Osteoblast (primary cell): ENCODE results near the gene CDIP1. TPM values are rescaled to one million over a fixed set of nuclear protein-coding genes. Genes with fewer than 3 reads are reported as not detected.
A peak's percentile ranks its signal among the peaks of the same experiment; 100 is the strongest.

ENCODE experiments used
- DNase-seq: peaks from one replicate; pipeline ENCODE4 v3.0.0; 2011; ENCODE audit warnings: low spot score, mixed read lengths; ENCODE audit not compliant: insufficient read length; ENCODE audit errors: missing footprints
- H2AFZ ChIP-seq: 2 replicates; pipeline ENCODE4 v1.6.0; 2011; ENCODE audit warnings: mild to moderate bottlenecking, low read length
- H3K27ac ChIP-seq: 2 replicates; pipeline ENCODE4 v1.5.1; 2011; ENCODE audit warnings: mild to moderate bottlenecking, low read depth, low read length, moderate library complexity
- H3K27me3 ChIP-seq: 2 replicates; pipeline ENCODE4 v1.6.0; 2012; ENCODE audit warnings: mild to moderate bottlenecking, control low read depth, inconsistent platforms, low read length, moderate library complexity; ENCODE audit not compliant: insufficient read depth
- H3K36me3 ChIP-seq: 2 replicates; pipeline ENCODE4 v1.5.1; 2011; ENCODE audit warnings: mild to moderate bottlenecking, low read length, control low read depth, moderate library complexity; ENCODE audit not compliant: insufficient read depth
- H3K4me1 ChIP-seq: 2 replicates; pipeline ENCODE4 v1.5.1; 2011; ENCODE audit warnings: mild to moderate bottlenecking, low read length, control low read depth, moderate library complexity; ENCODE audit not compliant: insufficient read depth
- H3K4me2 ChIP-seq: 2 replicates; pipeline ENCODE4 v1.6.0; 2011; ENCODE audit warnings: mild to moderate bottlenecking, low read length; ENCODE audit not compliant: insufficient read depth
- H3K4me3 ChIP-seq: fragments of 200-600 bp; sonication (generic); 3 replicates; pipeline ENCODE4 v1.5.1; 2012; ENCODE audit warnings: mild to moderate bottlenecking, low read length, inconsistent platforms; ENCODE audit not compliant: insufficient read depth
- H3K79me2 ChIP-seq: 2 replicates; pipeline ENCODE4 v1.6.0; 2012; ENCODE audit warnings: mild to moderate bottlenecking, low read length, control low read depth, inconsistent platforms; ENCODE audit not compliant: insufficient read depth
- H3K9me3 ChIP-seq: 2 replicates; pipeline ENCODE4 v1.5.1; 2011; ENCODE audit warnings: low read depth, low read length, control low read depth
- H4K20me1 ChIP-seq: 2 replicates; pipeline ENCODE4 v1.6.0; 2012; ENCODE audit warnings: mild to moderate bottlenecking, low read length, control low read depth; ENCODE audit not compliant: insufficient read depth
- total RNA-seq: library from RNA; depleted of rRNA; stranded (reverse); fragments of >200 nt; gene quantifications from 2 replicates; pipeline ENCODE4 v1.2.3, GENCODE V29; 2012
- TF ChIP-seq, protein P1 (sequence below): IDR thresholded peaks from 2 replicates; pipeline ENCODE4 v1.5.1; 2011; ENCODE audit warnings: mild to moderate bottlenecking, low read depth, low read length, moderate library complexity; ENCODE audit errors: extremely low read depth

The CDIP1 gene
- total RNA-seq, 1 donor, result 10.5 TPM

- Histone ChIP-seq H4K20me1 (peaks cover 6% of the 10 kb centered on the region), H3K36me3 (no peaks in the 10 kb centered on the region), H3K27me3 (no peaks in the 10 kb centered on the region), H3K9me3 (no peaks in the 10 kb centered on the region), H3K4me2 (no peak overlapping the region), H2AFZ (no peak overlapping the region), H3K4me1 (peaks cover 6% of the 10 kb centered on the region), H3K79me2 (peaks cover 5% of the 10 kb centered on the region), H3K4me3 (no peak overlapping the region), H3K27ac (no peak overlapping the region)
- TF ChIP-seq, protein P1, sequence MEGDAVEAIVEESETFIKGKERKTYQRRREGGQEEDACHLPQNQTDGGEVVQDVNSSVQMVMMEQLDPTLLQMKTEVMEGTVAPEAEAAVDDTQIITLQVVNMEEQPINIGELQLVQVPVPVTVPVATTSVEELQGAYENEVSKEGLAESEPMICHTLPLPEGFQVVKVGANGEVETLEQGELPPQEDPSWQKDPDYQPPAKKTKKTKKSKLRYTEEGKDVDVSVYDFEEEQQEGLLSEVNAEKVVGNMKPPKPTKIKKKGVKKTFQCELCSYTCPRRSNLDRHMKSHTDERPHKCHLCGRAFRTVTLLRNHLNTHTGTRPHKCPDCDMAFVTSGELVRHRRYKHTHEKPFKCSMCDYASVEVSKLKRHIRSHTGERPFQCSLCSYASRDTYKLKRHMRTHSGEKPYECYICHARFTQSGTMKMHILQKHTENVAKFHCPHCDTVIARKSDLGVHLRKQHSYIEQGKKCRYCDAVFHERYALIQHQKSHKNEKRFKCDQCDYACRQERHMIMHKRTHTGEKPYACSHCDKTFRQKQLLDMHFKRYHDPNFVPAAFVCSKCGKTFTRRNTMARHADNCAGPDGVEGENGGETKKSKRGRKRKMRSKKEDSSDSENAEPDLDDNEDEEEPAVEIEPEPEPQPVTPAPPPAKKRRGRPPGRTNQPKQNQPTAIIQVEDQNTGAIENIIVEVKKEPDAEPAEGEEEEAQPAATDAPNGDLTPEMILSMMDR, result no peak
- DNase-seq, result peak; percentile 48
These were observed 13.5 kb downstream of the CDIP1 start for GRCh38 chr16:4525069-4525468.

DNA sequence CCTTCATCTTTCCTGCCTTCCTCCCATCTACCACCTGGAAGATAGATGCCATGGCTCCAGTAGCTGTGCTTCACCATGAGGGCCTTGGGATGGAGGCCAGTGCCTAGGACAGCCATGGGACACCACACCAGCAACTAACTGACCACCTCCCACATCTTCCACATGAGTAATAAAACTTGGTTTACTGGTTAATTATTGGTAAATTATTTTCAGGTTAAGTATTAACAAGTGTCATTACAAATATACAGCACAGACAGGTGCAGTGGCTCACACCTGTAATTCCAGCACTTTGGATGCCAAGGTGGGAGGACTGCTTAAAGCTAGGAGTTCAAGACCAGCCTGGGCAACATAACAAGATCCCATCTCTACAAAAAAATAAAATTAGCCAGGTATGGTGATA, 14.0 kb downstream of the CDIP1 start:
- no peak overlapping the region for H2AFZ ChIP-seq
- H3K79me2 ChIP-seq, result peaks cover 5% of the 10 kb centered on the region
- TF ChIP-seq, protein P1, result no peak
- peak; percentile 23 for DNase-seq
- H3K4me3 ChIP-seq, result no peak overlapping the region
- no peaks in the 10 kb centered on the region for H3K36me3 ChIP-seq
- peaks cover 3% of the 10 kb centered on the region for H4K20me1 ChIP-seq
- H3K4me1 ChIP-seq, result peaks cover 5% of the 10 kb centered on the region
- H3K4me2 ChIP-seq, result no peak overlapping the region
- H3K27ac ChIP-seq, result no peak overlapping the region
- no peaks in the 10 kb centered on the region for H3K9me3 ChIP-seq
- no peaks in the 10 kb centered on the region for H3K27me3 ChIP-seq

DNA sequence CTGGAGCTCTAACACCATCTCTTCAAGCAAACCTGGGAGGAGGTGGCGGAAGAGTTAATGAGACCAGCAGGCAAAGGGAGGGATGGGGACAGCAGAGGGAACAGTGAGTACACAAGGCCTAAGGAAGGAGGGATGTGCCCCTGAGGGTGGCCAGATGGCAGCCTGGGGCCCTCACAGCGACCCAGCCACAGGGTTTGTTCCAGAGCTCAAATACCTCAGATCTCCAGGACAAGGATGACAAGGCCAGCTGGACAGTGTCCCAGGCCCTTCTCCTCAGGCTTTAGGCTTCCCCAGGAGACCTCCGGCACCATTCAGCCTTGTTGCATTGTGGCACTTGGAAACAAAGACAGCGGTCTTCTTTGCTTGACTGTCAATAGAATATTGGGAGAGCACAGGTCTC, 14.9 kb downstream of the CDIP1 start:
- Histone ChIP-seq H3K36me3 (no peaks in the 10 kb centered on the region), H3K4me1 (no peaks in the 10 kb centered on the region), H3K79me2 (peaks cover 5% of the 10 kb centered on the region), H3K4me2 (no peak overlapping the region), H4K20me1 (peaks cover 2% of the 10 kb centered on the region), H3K4me3 (no peak overlapping the region), H3K27ac (no peak overlapping the region), H3K9me3 (no peaks in the 10 kb centered on the region), H2AFZ (no peak overlapping the region), H3K27me3 (no peaks in the 10 kb centered on the region)
- peak; percentile 6 for DNase-seq
- TF ChIP-seq, protein P1, result no peak

- H3K79me2 ChIP-seq, result peaks cover 2% of the 10 kb centered on the region
- DNase-seq, result peak; percentile 77
- H3K36me3 ChIP-seq, result no peaks in the 10 kb centered on the region
- H3K4me3 ChIP-seq, result no peak overlapping the region
- no peaks in the 10 kb centered on the region for H3K9me3 ChIP-seq
- peaks cover 11% of the 10 kb centered on the region for H4K20me1 ChIP-seq
- H3K27me3 ChIP-seq, result no peaks in the 10 kb centered on the region
- H3K4me2 ChIP-seq, result no peak overlapping the region
- TF ChIP-seq, protein P1, result no peak
- H3K27ac ChIP-seq, result no peak overlapping the region
- no peaks in the 10 kb centered on the region for H3K4me1 ChIP-seq
- no peak overlapping the region for H2AFZ ChIP-seq
These were observed 16.5 kb downstream of the CDIP1 start for GRCh38 chr16:4522051-4522581.
